HCT116 (cell line): ENCODE results near the gene VSTM2B. TPM values are rescaled to one million over a fixed set of nuclear protein-coding genes. Genes with fewer than 3 reads are reported as not detected.

Experiments used
- ATAC-seq: fragments of 200-7000 bp; cut with Tn5 transposase; 2 replicates; pipeline ENCODE4 v1.9.1; 2020; ENCODE audit warnings: mild to moderate bottlenecking, moderate library complexity
- BruUV-seq: library from RNA; stranded (reverse); fragments of 400-500 nt; replicated peaks from 2 replicates; lab custom pipeline; 2021; lab: Mats Ljungman, UMichigan
- CTCF ChIA-PET: fragments of 300-600 bp; sonication (Branson Sonifier 250); formaldehyde crosslinking; loops from one replicate; lab custom pipeline; 2021; ENCODE audit warnings: antibody characterized with exemption; lab: Charles Lee
- POLR2A ChIA-PET: fragments of 300-600, 350-600 bp; sonication (Branson Sonifier 250); formaldehyde crosslinking; loops from one replicate; lab custom pipeline; 2021; ENCODE audit warnings: antibody characterized with exemption; lab: Charles Lee
- RAD21 ChIA-PET, 2 experiments: fragments of 300-600 bp; sonication (Branson Sonifier 250); formaldehyde crosslinking; loops; one replicate each; lab custom pipeline; 2023; ENCODE audit warnings: low total read pairs in 2 of 2; ENCODE audit not compliant: uncharacterized antibody in 2 of 2, unreplicated experiment in 2 of 2, low non-redundant PET in 1 of 2; lab: Charles Lee
- DNase-seq: peaks from one replicate; pipeline ENCODE4 v3.0.0-alpha.2; 2010; ENCODE audit warnings: low read depth, low spot score
- H2AFZ ChIP-seq: fragments of 200-600 bp; shearing (Covaris generic), sonication (generic); 2 replicates; pipeline ENCODE4 v1.6.1; 2017; ENCODE audit warnings: low read depth, mixed run types, mixed read lengths, antibody characterized with exemption, low read length; ENCODE audit not compliant: poor library complexity, severe bottlenecking
- H3K27ac ChIP-seq: 2 replicates; pipeline ENCODE4 v1.5.1; 2012; ENCODE audit warnings: low read depth, low read length
- H3K27me3 ChIP-seq: fragments of 200-600 bp; sonication (generic); 2 replicates; pipeline ENCODE4 v1.6.1; 2016; ENCODE audit warnings: mixed run types, low read length, mixed read lengths; ENCODE audit not compliant: insufficient read depth
- H3K36me3 ChIP-seq, 2 experiments: fragments of 200-500 bp in 1 of 2; fragments of 200-600 bp in 1 of 2; sonication (Bioruptor generic) in 1 of 2; sonication (generic) in 1 of 2; 2 replicates each; pipeline versions ENCODE4 v1.5.1 to v1.6.1; 2014 to 2016; ENCODE audit warnings: low read length in 2 of 2, inconsistent platforms in 1 of 2, mixed read lengths in 1 of 2, mixed run types in 1 of 2; ENCODE audit not compliant: insufficient read depth in 2 of 2, control insufficient read depth in 1 of 2
- H3K4me1 ChIP-seq, 2 experiments: fragments of 200-600 bp in 1 of 2; sonication (generic) in 1 of 2; 2 replicates each; pipeline versions ENCODE4 v1.5.1 to v1.6.1; 2012 to 2017; ENCODE audit warnings: low read length in 2 of 2, inconsistent platforms in 1 of 2, mild to moderate bottlenecking in 1 of 2, mixed read lengths in 1 of 2, mixed run types in 1 of 2, moderate library complexity in 1 of 2; ENCODE audit not compliant: insufficient read depth in 2 of 2, control insufficient read depth in 1 of 2
- H3K4me2 ChIP-seq: fragments of 200-600 bp; sonication (generic); 2 replicates; pipeline ENCODE4 v1.6.1; 2017; ENCODE audit warnings: mixed run types, low read length, mixed read lengths
- H3K4me3 ChIP-seq, 2 experiments: fragments of 200-600 bp in 1 of 2; sonication (generic) in 1 of 2; replicated peaks in 1 of 2; 2 replicates each; pipeline ENCODE4 v1.5.1; 2011 to 2016; ENCODE audit warnings: low read length in 2 of 2, control low read depth in 1 of 2, low read depth in 1 of 2, mild to moderate bottlenecking in 1 of 2, mixed read lengths in 1 of 2, mixed run types in 1 of 2
- H3K79me2 ChIP-seq: fragments of 200-600 bp; sonication (generic); 2 replicates; pipeline ENCODE4 v1.6.1; 2017; ENCODE audit warnings: mild to moderate bottlenecking, mixed run types, low read length, moderate library complexity, mixed read lengths; ENCODE audit not compliant: insufficient read depth
- H3K9ac ChIP-seq: fragments of 200-600 bp; sonication (generic); 2 replicates; pipeline ENCODE4 v1.6.1; 2016; ENCODE audit warnings: low read length, mixed read lengths
- H3K9me2 ChIP-seq: fragments of 200-600 bp; sonication (generic), shearing (Covaris generic); 2 replicates; pipeline ENCODE4 v1.6.1; 2017; ENCODE audit warnings: mixed run types, mild to moderate bottlenecking, moderate library complexity; ENCODE audit not compliant: insufficient read depth
- H3K9me3 ChIP-seq, 2 experiments: fragments of 200-500 bp in 1 of 2; fragments of 200-600 bp in 1 of 2; sonication (Bioruptor generic) in 1 of 2; sonication (generic) in 1 of 2; 2 replicates each; pipeline ENCODE4 v1.6.1; 2014 to 2017; ENCODE audit warnings: low read length in 2 of 2, mixed read lengths in 2 of 2, inconsistent platforms in 1 of 2, low read depth in 1 of 2, mild to moderate bottlenecking in 1 of 2, mixed run types in 1 of 2, moderate library complexity in 1 of 2; ENCODE audit not compliant: control insufficient read depth in 1 of 2, insufficient read depth in 1 of 2
- H4K20me1 ChIP-seq: fragments of 200-600 bp; sonication (generic), shearing (Covaris generic); 2 replicates; pipeline ENCODE4 v1.6.1; 2017; ENCODE audit warnings: mixed run types, mild to moderate bottlenecking, moderate library complexity; ENCODE audit not compliant: insufficient read depth
- CEBPB ChIP-seq: IDR thresholded peaks from 2 replicates; pipeline ENCODE4 v1.6.1; 2012; ENCODE audit warnings: low read depth
- EGR1 ChIP-seq: IDR thresholded peaks from 2 replicates; pipeline ENCODE4 v1.6.1; 2012; ENCODE audit warnings: low read depth
- EZH2 ChIP-seq: fragments of 200-600 bp; sonication (generic); IDR thresholded peaks from 2 replicates; pipeline ENCODE4 v1.6.1; 2017; ENCODE audit warnings: antibody characterized with exemption, mixed run types
- EZH2phosphoT487 ChIP-seq: fragments of 200-600 bp; IDR thresholded peaks from 2 replicates; pipeline ENCODE4 v1.6.1; 2018; ENCODE audit warnings: antibody characterized with exemption, borderline replicate concordance
- FOSL1 ChIP-seq: IDR thresholded peaks from 2 replicates; pipeline ENCODE4 v1.6.1; 2012; ENCODE audit warnings: low read depth
- JUND ChIP-seq: IDR thresholded peaks from 2 replicates; pipeline ENCODE4 v1.6.1; 2012
- POLR2AphosphoS5 ChIP-seq: IDR thresholded peaks from 2 replicates; pipeline ENCODE4 v1.6.1; 2011; ENCODE audit warnings: mild to moderate bottlenecking, low read depth, low read length, moderate library complexity
- RAD21 ChIP-seq: IDR thresholded peaks from 2 replicates; pipeline ENCODE4 v1.6.1; 2012; ENCODE audit warnings: low read depth, mild to moderate bottlenecking
- SIN3A ChIP-seq: IDR thresholded peaks from 2 replicates; pipeline ENCODE4 v1.6.1; 2012; ENCODE audit warnings: low read depth
- SRF ChIP-seq: IDR thresholded peaks from 2 replicates; pipeline ENCODE4 v1.6.1; 2012; ENCODE audit warnings: low read depth
- TCF7L2 ChIP-seq: IDR thresholded peaks from 2 replicates; pipeline ENCODE4 v1.7.0; 2011; ENCODE audit warnings: borderline replicate concordance, inconsistent platforms; ENCODE audit not compliant: insufficient read depth, insufficient read length; ENCODE audit errors: extremely low read depth
- YY1 ChIP-seq: IDR thresholded peaks from 2 replicates; pipeline ENCODE4 v1.6.1; 2011; ENCODE audit warnings: low read length, low read depth, moderate library complexity, mild to moderate bottlenecking; ENCODE audit not compliant: insufficient replicate concordance; ENCODE audit errors: extremely low read depth
- ZFX ChIP-seq: fragments of 450-650 bp; IDR thresholded peaks from 2 replicates; pipeline ENCODE4 v1.6.1; 2017
- ZNF274 ChIP-seq: fragments of 200-500 bp; sonication (Bioruptor generic); IDR thresholded peaks from 2 replicates; pipeline ENCODE4 v1.6.1; 2014; ENCODE audit warnings: mild to moderate bottlenecking, low read depth, low read length, inconsistent platforms
- intact Hi-C: fragments of 100-400 bp; cut with micrococcal nuclease; formaldehyde crosslinking; loops from 2 replicates; pipeline ENCODE4 v1.10.0; 2022
- total RNA-seq: library from RNA; stranded (reverse); gene quantifications from one replicate; pipeline ENCODE4 v1.2.1, GENCODE V29; 2021; ENCODE audit not compliant: unreplicated experiment
- TF ChIP-seq, protein P1 (sequence below): IDR thresholded peaks from 2 replicates; pipeline ENCODE4 v1.6.1; 2011; ENCODE audit warnings: mild to moderate bottlenecking, low read length, moderate library complexity; ENCODE audit not compliant: insufficient replicate concordance; ENCODE audit errors: extremely low read depth
- TF ChIP-seq, protein P2 (sequence below): IDR thresholded peaks from 2 replicates; pipeline ENCODE4 v1.6.1; 2012
- TF ChIP-seq, protein P3 (sequence below): IDR thresholded peaks from 2 replicates; pipeline ENCODE4 v1.6.1; 2012

The VSTM2B gene
- total RNA-seq, 1 experiment from 2014 or later = not detected

DNA sequence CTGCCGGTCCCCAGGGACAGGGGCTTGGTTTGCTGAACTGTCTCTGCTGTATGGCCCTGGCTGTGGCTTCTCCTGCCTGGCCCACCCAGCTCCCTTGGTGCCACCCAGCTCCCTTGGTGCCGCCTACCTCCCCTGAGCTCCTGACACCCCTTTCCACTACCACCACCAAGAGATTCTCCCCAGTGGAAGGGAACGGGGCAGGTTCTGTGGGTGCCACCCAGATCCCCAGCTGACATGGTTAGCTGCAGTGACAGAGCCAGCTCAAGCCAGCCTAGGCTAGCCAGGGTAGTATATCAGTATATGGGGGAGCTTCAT is 51.8 kb downstream of the VSTM2B start:
- POLR2A ChIA-PET = no interaction called here
- Histone ChIP-seq H3K79me2 (no peaks in the 10 kb centered on the region), H2AFZ (no peak overlapping the region), H3K9me2 (no peaks in the 10 kb centered on the region), H3K9me3 (no peaks in the 10 kb centered on the region), H3K4me2 (no peak overlapping the region), H3K9ac (no peak overlapping the region), H3K36me3 (no peaks in the 10 kb centered on the region), H3K27me3 (peaks cover 68% of the 10 kb centered on the region), H3K27ac (no peak overlapping the region), H4K20me1 (no peaks in the 10 kb centered on the region), H3K4me3 (no peak overlapping the region), H3K4me1 (no peaks in the 10 kb centered on the region)
- intact Hi-C loops = no loop called here
- BruUV-seq = no TSS peak
- RAD21 ChIA-PET = no interaction called here
- CTCF ChIA-PET = no interaction called here
- ATAC-seq = no peak
- TF ChIP-seq EZH2phosphoT487 (no peak), POLR2AphosphoS5 (no peak), ZFX (no peak), FOSL1 (no peak), ZNF274 (no peak), TCF7L2 (no peak), SIN3A (no peak), EZH2 (no peak), YY1 (no peak), EGR1 (no peak), RAD21 (no peak), JUND (no peak), CEBPB (no peak), SRF (no peak)
- TF ChIP-seq, protein P1, sequence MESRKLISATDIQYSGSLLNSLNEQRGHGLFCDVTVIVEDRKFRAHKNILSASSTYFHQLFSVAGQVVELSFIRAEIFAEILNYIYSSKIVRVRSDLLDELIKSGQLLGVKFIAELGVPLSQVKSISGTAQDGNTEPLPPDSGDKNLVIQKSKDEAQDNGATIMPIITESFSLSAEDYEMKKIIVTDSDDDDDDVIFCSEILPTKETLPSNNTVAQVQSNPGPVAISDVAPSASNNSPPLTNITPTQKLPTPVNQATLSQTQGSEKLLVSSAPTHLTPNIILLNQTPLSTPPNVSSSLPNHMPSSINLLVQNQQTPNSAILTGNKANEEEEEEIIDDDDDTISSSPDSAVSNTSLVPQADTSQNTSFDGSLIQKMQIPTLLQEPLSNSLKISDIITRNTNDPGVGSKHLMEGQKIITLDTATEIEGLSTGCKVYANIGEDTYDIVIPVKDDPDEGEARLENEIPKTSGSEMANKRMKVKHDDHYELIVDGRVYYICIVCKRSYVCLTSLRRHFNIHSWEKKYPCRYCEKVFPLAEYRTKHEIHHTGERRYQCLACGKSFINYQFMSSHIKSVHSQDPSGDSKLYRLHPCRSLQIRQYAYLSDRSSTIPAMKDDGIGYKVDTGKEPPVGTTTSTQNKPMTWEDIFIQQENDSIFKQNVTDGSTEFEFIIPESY = no peak
- TF ChIP-seq, protein P2, sequence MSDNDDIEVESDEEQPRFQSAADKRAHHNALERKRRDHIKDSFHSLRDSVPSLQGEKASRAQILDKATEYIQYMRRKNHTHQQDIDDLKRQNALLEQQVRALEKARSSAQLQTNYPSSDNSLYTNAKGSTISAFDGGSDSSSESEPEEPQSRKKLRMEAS = no peak
- TF ChIP-seq, protein P3, sequence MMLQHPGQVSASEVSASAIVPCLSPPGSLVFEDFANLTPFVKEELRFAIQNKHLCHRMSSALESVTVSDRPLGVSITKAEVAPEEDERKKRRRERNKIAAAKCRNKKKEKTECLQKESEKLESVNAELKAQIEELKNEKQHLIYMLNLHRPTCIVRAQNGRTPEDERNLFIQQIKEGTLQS = no peak
- DNase-seq = no peak
